Choroid plexus epithelial cell (primary cell): ENCODE data around the gene TTLL8.
"Not testable (repeated sequence)": the region's sequence is repeated elsewhere in the genome, so short reads cannot be mapped to it uniquely, and the experiment has no call there.

Experiments used
- DNase-seq: peaks from one replicate; pipeline ENCODE4 v3.0.0-alpha.2; 2010; ENCODE audit warnings: low read depth
- H3K4me3 ChIP-seq: 2 replicates; pipeline ENCODE4 v1.5.1; 2011; ENCODE audit warnings: low read depth, mild to moderate bottlenecking, control low read depth, low read length, moderate library complexity
- CTCF ChIP-seq: conservative IDR thresholded peaks from 2 replicates; pipeline ENCODE4 v1.5.1; 2011; ENCODE audit warnings: low read depth, mild to moderate bottlenecking, control low read depth, inconsistent platforms, low read length, moderate library complexity

TTLL8 gene

DNA sequence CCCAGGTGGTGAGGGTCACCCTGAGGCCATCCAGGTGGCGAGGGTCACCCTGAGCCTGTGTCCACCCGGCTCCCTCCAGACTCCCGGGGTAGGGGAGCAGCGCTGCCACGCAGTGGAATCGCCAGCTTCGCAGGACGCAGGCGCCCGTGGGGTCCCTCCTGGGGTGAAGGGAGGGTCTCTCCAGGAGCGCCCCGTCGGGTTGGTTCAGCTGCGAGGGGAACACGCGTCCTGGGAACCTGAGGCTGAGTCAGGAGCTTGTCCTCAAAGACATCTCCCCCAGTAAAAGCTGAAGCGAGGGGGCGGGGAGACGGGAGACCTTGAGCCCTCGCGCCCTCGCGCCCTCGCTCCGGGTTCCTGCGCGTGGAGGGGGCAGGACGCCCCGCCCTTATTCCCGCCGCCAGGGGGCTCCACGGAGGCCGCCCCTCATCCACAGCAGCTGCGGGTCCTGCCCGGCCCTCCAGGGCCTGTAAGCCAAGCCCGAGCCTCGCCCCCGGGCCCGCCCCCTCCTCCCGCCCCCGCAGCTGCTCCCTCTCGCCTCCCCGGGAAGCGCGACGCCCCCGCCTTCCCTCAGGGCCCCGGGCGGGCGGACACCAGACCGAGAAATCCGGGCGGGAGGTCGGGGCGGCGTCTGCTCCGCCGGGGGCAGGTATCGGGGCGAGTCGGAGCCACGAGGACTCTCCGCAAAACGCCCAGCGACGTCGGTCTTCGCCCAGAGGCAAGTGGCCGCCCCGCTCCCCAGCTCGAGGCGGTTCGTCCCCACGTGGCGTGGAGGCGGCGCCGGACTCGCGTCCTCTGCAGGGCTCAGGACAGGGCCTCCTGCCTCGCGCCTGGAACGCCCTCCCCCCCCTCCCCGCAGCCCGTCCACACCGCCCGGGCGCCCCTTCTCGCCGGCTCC lies 74.7 kb downstream of the TTLL8 start:
- DNase-seq, result no peak
- no peak overlapping the region for H3K4me3 ChIP-seq
- peak; percentile 36 for TF ChIP-seq CTCF

DNA sequence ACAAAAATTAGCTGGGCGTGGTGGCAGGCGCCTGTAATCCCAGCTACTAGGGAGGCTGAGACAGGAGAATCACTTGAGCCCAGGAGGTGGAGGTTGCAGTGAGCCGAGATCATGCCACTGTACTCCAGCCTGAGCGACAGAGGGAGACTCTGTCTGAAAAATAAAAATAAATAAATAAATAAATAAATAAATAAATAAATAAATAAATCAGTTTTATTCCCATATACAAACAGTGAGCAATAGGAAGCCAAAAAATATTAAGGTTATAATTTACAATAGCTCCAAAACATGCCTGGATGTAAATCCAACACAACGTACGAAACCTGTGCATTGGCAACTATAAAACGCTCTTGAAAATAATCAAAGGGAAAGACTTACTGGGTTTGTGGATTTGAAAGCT lies 76.3 kb downstream of the TTLL8 start:
- not testable (repeated sequence) for H3K4me3 ChIP-seq, DNase-seq

- peak; percentile 78 for TF ChIP-seq CTCF
- peak; percentile 68 for DNase-seq
- no peak overlapping the region for H3K4me3 ChIP-seq
Observed at GRCh38 chr22:49979587-49980264, 78.4 kb downstream of the TTLL8 start.

DNA sequence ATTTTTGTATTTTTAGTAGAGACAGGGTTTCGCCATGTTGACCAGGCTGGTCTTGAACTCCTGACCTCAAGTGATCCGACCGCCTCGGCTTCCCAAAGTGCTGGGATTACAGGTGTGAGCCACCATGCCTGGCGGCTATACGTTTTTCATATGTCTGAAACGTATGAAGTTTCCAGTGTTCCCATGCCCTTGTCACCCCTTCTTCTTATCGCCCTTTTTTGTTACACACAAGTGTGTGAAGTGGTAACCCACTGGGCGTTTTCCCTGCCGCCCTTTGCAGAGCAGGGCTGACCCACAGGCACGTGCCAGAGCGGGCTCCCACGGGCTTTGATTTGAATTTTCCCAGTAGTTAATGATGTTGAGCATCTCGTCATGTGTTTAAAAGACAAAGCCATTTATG lies 80.5 kb downstream of the TTLL8 start:
- no peak for DNase-seq
- no peak overlapping the region for H3K4me3 ChIP-seq
- TF ChIP-seq CTCF, result no peak

DNA sequence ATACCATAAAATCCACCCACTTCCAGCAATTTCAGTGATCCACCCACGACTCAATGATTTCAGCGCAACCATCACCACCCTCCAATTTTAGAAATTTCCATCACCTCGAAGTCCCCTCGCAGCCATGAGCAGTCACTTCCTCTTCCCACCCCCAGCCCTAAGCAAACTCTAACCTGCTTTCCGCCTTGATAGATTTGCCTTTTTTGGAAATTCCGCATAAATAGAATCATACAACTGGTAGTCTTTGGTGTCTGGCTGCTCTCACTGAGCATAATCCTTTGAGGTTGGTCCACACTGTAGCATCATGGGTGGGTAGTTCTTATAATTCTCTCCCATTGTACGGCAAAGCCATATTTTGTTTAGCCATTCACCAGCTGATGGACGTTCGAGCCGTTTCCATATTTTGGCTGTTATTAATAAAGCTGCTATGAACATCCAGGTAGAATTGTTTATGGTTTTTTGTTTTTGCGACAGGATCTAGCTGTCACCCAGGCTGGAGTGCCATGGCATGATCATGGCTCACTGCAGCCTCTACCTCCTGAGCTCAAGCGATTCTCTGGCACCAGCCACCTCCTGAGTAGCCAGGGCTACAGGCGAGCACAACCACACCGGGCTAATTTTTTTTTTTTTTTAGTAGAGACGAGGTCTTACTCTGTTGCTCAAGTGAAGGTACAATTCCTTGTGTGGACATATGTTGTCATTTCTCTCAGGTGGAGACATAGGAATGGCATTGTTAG lies 81.5 kb downstream of the TTLL8 start:
- DNase-seq, result no peak
- no peak overlapping the region for H3K4me3 ChIP-seq
- no peak for TF ChIP-seq CTCF

DNA sequence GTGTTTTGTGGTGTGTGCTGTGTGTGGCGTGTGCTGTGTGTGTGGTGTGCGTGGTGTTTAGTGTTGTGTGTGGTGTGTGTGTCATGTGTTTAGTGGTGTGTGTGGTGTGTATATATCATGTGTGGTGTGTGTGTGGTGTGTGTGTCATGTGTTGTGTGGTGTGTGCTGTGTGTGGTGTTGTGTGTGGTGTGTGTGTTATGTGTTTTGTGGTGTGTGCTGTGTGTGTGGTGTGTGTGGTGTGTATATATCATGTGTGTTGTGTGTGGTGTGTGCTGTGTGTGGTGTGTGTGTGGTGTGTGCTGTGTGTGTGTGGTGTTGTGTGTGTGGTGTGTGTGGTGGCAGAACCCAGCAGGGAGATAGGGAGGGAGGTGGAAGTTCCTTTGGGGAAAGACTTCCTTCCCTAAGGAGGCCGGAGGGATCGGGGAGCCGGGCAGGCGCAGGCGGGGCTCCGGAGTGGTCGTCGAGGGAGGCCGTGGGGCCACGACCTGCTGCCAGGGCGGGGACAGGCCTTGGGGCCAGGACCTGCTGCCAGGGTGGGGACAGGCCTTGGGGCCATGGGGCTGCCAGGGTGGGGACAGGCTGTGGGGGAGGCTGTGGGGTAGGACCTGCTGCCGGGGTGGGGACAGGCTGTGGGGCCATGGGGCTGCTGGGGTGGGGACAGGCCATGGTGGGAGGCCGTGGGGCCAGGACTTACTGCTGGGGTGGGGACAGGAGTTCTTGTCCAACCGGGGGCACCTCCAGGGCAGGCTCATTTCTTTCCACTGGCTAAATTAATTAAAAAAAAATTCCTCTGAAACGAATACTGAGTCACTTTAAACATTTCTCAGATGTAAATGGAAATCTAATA lies 82.3 kb downstream of the TTLL8 start:
- no peak for DNase-seq
- no peak for TF ChIP-seq CTCF

More for the DNA sequence above, 82.3 kb downstream of the TTLL8 start:
- H3K4me3 ChIP-seq, result no peak overlapping the region
